Right lobe of liver (tissue), 6 donors: Measurements from ENCODE around the gene FMN1. TPM values are rescaled to one million over a fixed set of nuclear protein-coding genes. Genes with fewer than 3 reads are reported as not detected.

Experiments
- ATAC-seq, 4 donors: fragments of 200-7000 bp; cut with Tn5 transposase; one replicate each; pipeline ENCODE4 v1.9.1; 2020; ENCODE audit warnings: mild to moderate bottlenecking in 4 of 4, moderate library complexity in 4 of 4
- DNase-seq, 3 donors: peaks; one replicate each; pipeline ENCODE4 v3.0.0-alpha.2; 2020
- H3K27ac ChIP-seq, 3 donors: fragments of 200-600 bp; one replicate each; pipeline ENCODE4 v1.8.0; 2022
- H3K27me3 ChIP-seq, 2 donors: fragments of 200-600 bp; one replicate each; pipeline ENCODE4 v1.8.0; 2022
- H3K36me3 ChIP-seq, 4 donors: fragments of 200-600 bp; sonication (generic) in 1 of 4; one replicate each; pipeline versions ENCODE4 v1.5.1 to v1.8.0; 2017 to 2022; ENCODE audit warnings: control low read depth in 1 of 4
- H3K4me1 ChIP-seq, 4 donors: fragments of 200-600 bp; sonication (generic) in 1 of 4; one replicate each; pipeline versions ENCODE4 v1.5.1 to v1.8.0; 2017 to 2022; ENCODE audit warnings: control low read depth in 1 of 4
- H3K4me3 ChIP-seq, 3 donors: fragments of 200-600 bp; one replicate each; pipeline ENCODE4 v1.8.0; 2022
- H3K9me3 ChIP-seq, 4 donors: fragments of 200-600 bp; sonication (generic) in 1 of 4; one replicate each; pipeline versions ENCODE4 v1.5.1 to v1.8.0; 2017 to 2022; ENCODE audit warnings: control low read depth in 1 of 4
- POLR2A ChIP-seq: fragments of 450-650 bp; IDR thresholded peaks from one replicate; pipeline ENCODE4 v1.6.1; 2017; ENCODE audit warnings: antibody characterized with exemption, mild to moderate bottlenecking
- WGBS: methylation state at CpG from one replicate; pipeline ENCODE4 v1.1.6; 2018; ENCODE audit warnings: low coverage, low lambda C conversion rate; ENCODE audit not compliant: insufficient coverage; ENCODE audit errors: missing lambda C conversion rate; 5-methylcytosine and 5-hydroxymethylcytosine counted together
- intact Hi-C, 2 donors: fragments of 100-400 bp; cut with DNase I; formaldehyde crosslinking; loops; one replicate each; pipeline versions ENCODE4 v1.11.2 to v1.14.1; 2022
- total RNA-seq, 6 experiments: library from RNA; depleted of rRNA in 2 of 6; stranded (reverse); fragments of >200 nt in 2 of 6; fragmentation: NEBNext Ultra II Directional in 3 of 6; extraction: Animal tissue kit (Norgen Biotek cat#: 25700) in 3 of 6; gene quantifications; one replicate each; pipeline versions ENCODE4 v1.1.0 to v1.2.4, GENCODE V29; 2016 to 2023
- TF ChIP-seq, protein P1 (sequence below), 4 donors: fragments of 200-600 bp in 3 of 4; fragments of 450-650 bp in 1 of 4; IDR thresholded peaks; one replicate each; pipeline versions ENCODE4 v1.5.1 to v1.8.0; 2016 to 2022; ENCODE audit warnings: antibody characterized with exemption in 4 of 4, mild to moderate bottlenecking in 2 of 4
- donor health status: DM: no; HTN: yes; CAD: no.
- donor health status: DM: no; HTN: no; CAD: no.
- donor health status: DM: no; HTN: no; CAD: no.
- donor health status: DM: no; HTN: yes; CAD: no.
- donor health status: DM: no; HTN: yes; CAD: no.

The FMN1 gene
- total RNA-seq, 6 experiments from 2014 or later: 1.1 to 6.8 (median 3.1) TPM

DNA sequence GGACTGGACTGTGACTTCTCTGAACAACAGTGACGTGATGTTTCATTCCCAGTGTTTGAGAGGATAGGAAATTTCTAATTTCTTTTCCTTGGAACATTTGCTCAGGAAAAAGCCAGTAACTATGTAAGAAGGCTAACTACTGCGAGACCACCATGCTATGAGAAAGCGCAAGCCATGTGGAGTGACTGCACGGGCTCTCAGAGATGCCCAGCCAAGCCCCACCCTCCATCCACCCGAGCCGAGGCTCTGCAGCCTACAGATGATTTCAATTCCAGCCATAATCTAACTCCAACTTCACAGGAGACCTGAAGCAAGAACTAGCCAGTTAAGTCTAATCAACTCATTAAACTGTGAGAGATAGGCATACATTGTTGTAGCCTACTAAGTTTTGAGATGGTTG, 352.4 kb downstream of the FMN1 start:
- TF ChIP-seq POLR2A: no peak
- TF ChIP-seq, protein P1, sequence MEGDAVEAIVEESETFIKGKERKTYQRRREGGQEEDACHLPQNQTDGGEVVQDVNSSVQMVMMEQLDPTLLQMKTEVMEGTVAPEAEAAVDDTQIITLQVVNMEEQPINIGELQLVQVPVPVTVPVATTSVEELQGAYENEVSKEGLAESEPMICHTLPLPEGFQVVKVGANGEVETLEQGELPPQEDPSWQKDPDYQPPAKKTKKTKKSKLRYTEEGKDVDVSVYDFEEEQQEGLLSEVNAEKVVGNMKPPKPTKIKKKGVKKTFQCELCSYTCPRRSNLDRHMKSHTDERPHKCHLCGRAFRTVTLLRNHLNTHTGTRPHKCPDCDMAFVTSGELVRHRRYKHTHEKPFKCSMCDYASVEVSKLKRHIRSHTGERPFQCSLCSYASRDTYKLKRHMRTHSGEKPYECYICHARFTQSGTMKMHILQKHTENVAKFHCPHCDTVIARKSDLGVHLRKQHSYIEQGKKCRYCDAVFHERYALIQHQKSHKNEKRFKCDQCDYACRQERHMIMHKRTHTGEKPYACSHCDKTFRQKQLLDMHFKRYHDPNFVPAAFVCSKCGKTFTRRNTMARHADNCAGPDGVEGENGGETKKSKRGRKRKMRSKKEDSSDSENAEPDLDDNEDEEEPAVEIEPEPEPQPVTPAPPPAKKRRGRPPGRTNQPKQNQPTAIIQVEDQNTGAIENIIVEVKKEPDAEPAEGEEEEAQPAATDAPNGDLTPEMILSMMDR (IDR thresholded peaks at IDR 0.05): no peak
- intact Hi-C loops: no loop called here
- Histone ChIP-seq H3K9me3 (no peaks in the 10 kb centered on the region), H3K27ac (no peak overlapping the region), H3K27me3 (no peaks in the 10 kb centered on the region), H3K36me3 (no peaks in the 10 kb centered on the region), H3K4me3 (no peak overlapping the region), H3K4me1 (no peaks in the 10 kb centered on the region)
- DNase-seq (no peak), ATAC-seq (no peak)
- 45% methylated on average over 5 of the region's 6 CpGs for WGBS

DNA sequence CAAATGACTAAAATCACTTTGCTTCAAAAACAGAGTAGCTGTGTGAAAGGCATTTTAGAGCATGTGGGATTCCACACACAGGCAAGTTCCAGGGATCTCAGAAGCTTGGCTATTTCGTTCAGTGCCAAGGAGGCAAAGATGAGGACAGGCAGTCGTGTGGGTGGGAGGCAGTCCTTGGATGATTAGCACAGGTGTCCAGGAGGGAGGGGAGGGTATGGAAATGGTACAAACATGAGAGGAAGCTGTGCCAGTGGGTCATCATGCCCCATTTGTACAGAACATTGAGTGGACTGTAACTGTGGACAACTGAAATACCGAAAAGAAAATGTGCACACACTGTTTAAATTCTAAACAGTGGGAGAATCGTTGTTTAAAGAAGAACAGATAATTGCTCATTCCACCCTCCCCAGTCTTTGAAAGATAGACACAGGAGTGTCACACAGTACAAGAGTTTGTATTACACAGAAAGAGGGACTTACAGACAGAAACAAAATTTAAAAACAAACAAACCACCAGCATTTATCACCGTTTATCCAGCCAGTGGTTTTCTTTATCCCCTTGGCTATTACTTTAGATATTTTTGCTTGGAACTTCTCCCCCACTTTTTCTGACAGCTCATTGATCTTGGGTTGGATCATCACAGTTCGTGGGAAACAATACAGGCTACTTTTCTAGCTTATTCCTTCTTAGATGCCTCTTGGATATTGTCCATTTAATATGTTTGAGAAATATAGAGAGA, 353.8 kb downstream of the FMN1 start:
- TF ChIP-seq POLR2A: no peak
- TF ChIP-seq, protein P1 (IDR thresholded peaks at IDR 0.05): no peak
- Histone ChIP-seq H3K4me1 (no peaks in the 10 kb centered on the region), H3K27me3 (no peaks in the 10 kb centered on the region), H3K4me3 (no peak overlapping the region), H3K27ac (no peak overlapping the region), H3K9me3 (no peaks in the 10 kb centered on the region), H3K36me3 (no peaks in the 10 kb centered on the region)
- 24% methylated on average over 6 of the region's 6 CpGs for WGBS
- intact Hi-C loops: no loop called here
- no peak for ATAC-seq
- DNase-seq: no peak

DNA sequence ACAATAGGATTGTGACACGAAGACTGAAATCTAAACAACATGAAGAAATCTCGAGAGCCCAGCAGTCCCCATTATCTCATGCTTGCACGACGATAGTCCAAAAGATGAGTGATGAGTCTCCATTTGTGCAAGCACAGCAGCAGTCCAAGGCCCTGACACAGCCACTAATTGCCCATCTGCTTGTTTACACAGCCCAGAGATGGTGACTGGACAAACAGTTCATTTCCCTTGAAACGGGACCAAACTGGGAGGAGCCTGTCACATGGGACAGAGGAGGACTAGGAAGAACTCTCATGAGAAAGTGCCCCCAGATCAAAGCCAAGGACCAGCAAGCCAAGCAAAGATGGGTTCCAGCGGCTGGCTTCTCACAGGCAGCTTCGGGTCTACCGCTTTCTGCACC, 355.7 kb downstream of the FMN1 start:
- DNase-seq (no peak), ATAC-seq (peak; percentile 29 to 52 (median 36))
- Histone ChIP-seq H3K36me3 (no peaks in the 10 kb centered on the region), H3K4me3 (no peak overlapping the region), H3K4me1 (no peaks in the 10 kb centered on the region), H3K27ac (no peak overlapping the region), H3K9me3 (no peaks in the 10 kb centered on the region), H3K27me3 (no peaks in the 10 kb centered on the region)
- no peak for TF ChIP-seq POLR2A
- TF ChIP-seq, protein P1 (IDR thresholded peaks at IDR 0.05): no peak
- intact Hi-C loops: no loop called here
- 14% methylated on average over 4 of the region's 8 CpGs for WGBS

DNA sequence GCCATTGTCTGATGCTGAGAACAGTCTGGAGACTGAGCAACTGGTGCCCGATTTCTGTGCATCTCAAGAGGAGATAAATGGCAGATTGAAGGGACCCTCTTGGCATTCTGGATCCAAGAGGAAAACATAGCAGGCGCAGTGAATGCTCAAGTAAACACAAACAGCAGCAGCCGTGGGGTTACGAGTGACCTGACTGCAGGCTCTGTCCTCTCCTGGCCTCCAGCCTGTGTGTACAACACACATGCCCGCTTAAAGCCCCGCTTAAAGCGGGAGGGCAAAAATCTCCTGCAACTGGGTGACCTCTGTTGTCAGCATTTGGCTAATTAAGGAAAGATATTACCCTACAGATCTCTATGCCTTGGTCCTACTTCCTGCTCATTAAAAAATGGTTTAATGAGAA, 356.2 kb downstream of the FMN1 start:
- DNase-seq: no peak
- 42% methylated on average over 7 of the region's 7 CpGs for WGBS
- intact Hi-C loops: no loop called here
- Histone ChIP-seq H3K27me3 (no peaks in the 10 kb centered on the region), H3K9me3 (no peaks in the 10 kb centered on the region), H3K27ac (no peak overlapping the region), H3K4me3 (no peak overlapping the region), H3K4me1 (no peaks in the 10 kb centered on the region), H3K36me3 (no peaks in the 10 kb centered on the region)
- ATAC-seq: no peak
- TF ChIP-seq POLR2A: no peak
- TF ChIP-seq, protein P1 (IDR thresholded peaks at IDR 0.05): no peak
